HG02884 (cell line): ENCODE measurements around the gene EARS2.
"Not testable (repeated sequence)": the region's sequence is repeated elsewhere in the genome, so short reads cannot be mapped to it uniquely, and the experiment has no call there.

Experiments
- ATAC-seq: cut with Tn5 transposase; IDR thresholded peaks from one replicate; pipeline ENCODE4 v1.9.1; 2021; ENCODE audit warnings: mild to moderate bottlenecking, moderate library complexity; ENCODE audit not compliant: unreplicated experiment

The EARS2 gene

GRCh38 chr16:23556881-23557778, at the start of gene EARS2, which contains the start of gene UBFD1:
TSS of gene EARS2 (minus strand) at chr16:23557350. CDS start at chr16:23557343, 7 bp downstream.
TSS of gene UBFD1 (plus strand) at chr16:23557727. CDS start at chr16:23557743, 16 bp downstream.
- peak; percentile 90 for ATAC-seq

GRCh38 chr16:23597003-23597756, 40.0 kb upstream of the EARS2 start:
- no peak for ATAC-seq

- ATAC-seq: peak; percentile 91
Observed at GRCh38 chr16:23595951-23596720, 39.0 kb upstream of the EARS2 start, which contains the start of gene NDUFAB1. TSS of gene NDUFAB1 (minus strand) at chr16:23596316. CDS start at chr16:23596290, 26 bp downstream.

GRCh38 chr16:23595246-23595950, 38.2 kb upstream of the EARS2 start:
- ATAC-seq: no peak

GRCh38 chr16:23594186-23594585, 37.0 kb upstream of the EARS2 start:
- no peak for ATAC-seq

- ATAC-seq: no peak
Observed at GRCh38 chr16:23590181-23590580, 33.0 kb upstream of the EARS2 start.

- no peak for ATAC-seq
Observed at GRCh38 chr16:23587726-23588125, 30.6 kb upstream of the EARS2 start.

- no peak for ATAC-seq
Observed at GRCh38 chr16:23584186-23585076, 27.3 kb upstream of the EARS2 start.

- not testable (repeated sequence) for ATAC-seq
Observed at GRCh38 chr16:23583271-23583670, 26.1 kb upstream of the EARS2 start.

GRCh38 chr16:23581764-23582163, 24.6 kb upstream of the EARS2 start:
- ATAC-seq: no peak

GRCh38 chr16:23580391-23580790, 23.2 kb upstream of the EARS2 start:
- ATAC-seq: no peak

- ATAC-seq: no peak
Observed at GRCh38 chr16:23579371-23579770, 22.2 kb upstream of the EARS2 start.

GRCh38 chr16:23578101-23578830, 21.1 kb upstream of the EARS2 start:
- ATAC-seq: no peak

GRCh38 chr16:23577493-23577892, 20.3 kb upstream of the EARS2 start:
- ATAC-seq: no peak

- ATAC-seq: no peak
Observed at GRCh38 chr16:23575834-23576233, 18.7 kb upstream of the EARS2 start.

GRCh38 chr16:23573817-23574216, 16.7 kb upstream of the EARS2 start:
- ATAC-seq: no peak

GRCh38 chr16:23572394-23572793, 15.2 kb upstream of the EARS2 start:
- ATAC-seq: no peak

- ATAC-seq: no peak
Observed at GRCh38 chr16:23571895-23572294, 14.7 kb upstream of the EARS2 start.
